ENCODE data around the gene NUP205.

- TF ChIP-seq POLR2A (IDR thresholded peaks at IDR 0.05) = no peak
- TF ChIP-seq, protein P1, sequence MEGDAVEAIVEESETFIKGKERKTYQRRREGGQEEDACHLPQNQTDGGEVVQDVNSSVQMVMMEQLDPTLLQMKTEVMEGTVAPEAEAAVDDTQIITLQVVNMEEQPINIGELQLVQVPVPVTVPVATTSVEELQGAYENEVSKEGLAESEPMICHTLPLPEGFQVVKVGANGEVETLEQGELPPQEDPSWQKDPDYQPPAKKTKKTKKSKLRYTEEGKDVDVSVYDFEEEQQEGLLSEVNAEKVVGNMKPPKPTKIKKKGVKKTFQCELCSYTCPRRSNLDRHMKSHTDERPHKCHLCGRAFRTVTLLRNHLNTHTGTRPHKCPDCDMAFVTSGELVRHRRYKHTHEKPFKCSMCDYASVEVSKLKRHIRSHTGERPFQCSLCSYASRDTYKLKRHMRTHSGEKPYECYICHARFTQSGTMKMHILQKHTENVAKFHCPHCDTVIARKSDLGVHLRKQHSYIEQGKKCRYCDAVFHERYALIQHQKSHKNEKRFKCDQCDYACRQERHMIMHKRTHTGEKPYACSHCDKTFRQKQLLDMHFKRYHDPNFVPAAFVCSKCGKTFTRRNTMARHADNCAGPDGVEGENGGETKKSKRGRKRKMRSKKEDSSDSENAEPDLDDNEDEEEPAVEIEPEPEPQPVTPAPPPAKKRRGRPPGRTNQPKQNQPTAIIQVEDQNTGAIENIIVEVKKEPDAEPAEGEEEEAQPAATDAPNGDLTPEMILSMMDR (IDR thresholded peaks at IDR 0.05) = no peak
- TF ChIP-seq POLR2AphosphoS5 (IDR thresholded peaks at IDR 0.05) = no peak
Measured at GRCh38 chr7:135684699-135685098, 127.0 kb downstream of the NUP205 start.
